Adrenal gland (tissue), 5 donors: ENCODE measurements around the gene LAPTM4A.

Experiments used
- POLR2A ChIP-seq, 2 donors: fragments of 450-650 bp; IDR thresholded peaks; one replicate each; pipeline ENCODE4 v1.6.1; 2017; ENCODE audit warnings: antibody characterized with exemption in 2 of 2, mild to moderate bottlenecking in 2 of 2, moderate library complexity in 1 of 2
- TF ChIP-seq, protein P1 (sequence below), 6 experiments: fragments of 450-650 bp in 4 of 6; fragments of 200-600 bp in 2 of 6; sonication (generic) in 1 of 6; IDR thresholded peaks; 1 replicate in 5 of 6; 2 replicates in 1 of 6; pipeline versions ENCODE4 v1.5.1 to v1.8.0; 2016 to 2021; ENCODE audit warnings: antibody characterized with exemption in 6 of 6, mild to moderate bottlenecking in 2 of 6, moderate library complexity in 1 of 6
- donor health status: DM: no; HTN: no; CAD: no.

DNA sequence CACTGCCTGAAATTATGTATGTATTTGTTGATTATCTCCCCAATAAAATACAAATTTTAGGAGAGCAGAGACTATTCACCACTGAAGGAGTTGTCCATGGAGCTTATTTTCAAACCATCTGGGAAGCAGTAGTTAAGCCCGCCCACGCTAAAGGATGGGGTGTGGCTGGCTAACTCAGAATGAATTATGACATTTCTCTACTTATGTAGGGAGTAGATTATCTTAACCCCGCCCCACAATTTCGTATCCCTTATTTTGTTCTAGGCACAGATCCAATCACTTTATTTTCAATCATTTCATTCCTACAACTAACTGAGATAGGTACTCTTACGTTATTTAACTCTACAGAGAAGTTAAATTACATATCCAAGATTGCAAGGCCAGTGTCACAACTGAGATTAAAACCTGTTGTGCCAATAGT is 1.4 kb upstream of the LAPTM4A start:
- TF ChIP-seq POLR2A (IDR thresholded peaks at IDR 0.05) = peak in 1 of 2 donors; percentile 49
- TF ChIP-seq, protein P1, sequence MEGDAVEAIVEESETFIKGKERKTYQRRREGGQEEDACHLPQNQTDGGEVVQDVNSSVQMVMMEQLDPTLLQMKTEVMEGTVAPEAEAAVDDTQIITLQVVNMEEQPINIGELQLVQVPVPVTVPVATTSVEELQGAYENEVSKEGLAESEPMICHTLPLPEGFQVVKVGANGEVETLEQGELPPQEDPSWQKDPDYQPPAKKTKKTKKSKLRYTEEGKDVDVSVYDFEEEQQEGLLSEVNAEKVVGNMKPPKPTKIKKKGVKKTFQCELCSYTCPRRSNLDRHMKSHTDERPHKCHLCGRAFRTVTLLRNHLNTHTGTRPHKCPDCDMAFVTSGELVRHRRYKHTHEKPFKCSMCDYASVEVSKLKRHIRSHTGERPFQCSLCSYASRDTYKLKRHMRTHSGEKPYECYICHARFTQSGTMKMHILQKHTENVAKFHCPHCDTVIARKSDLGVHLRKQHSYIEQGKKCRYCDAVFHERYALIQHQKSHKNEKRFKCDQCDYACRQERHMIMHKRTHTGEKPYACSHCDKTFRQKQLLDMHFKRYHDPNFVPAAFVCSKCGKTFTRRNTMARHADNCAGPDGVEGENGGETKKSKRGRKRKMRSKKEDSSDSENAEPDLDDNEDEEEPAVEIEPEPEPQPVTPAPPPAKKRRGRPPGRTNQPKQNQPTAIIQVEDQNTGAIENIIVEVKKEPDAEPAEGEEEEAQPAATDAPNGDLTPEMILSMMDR (IDR thresholded peaks at IDR 0.05) = no peak
